Neutrophil (primary cell): ENCODE data around the gene B4GALNT1.

ENCODE experiments used
- H3K27ac ChIP-seq: fragments of 200-600 bp; sonication (generic); 2 replicates; pipeline ENCODE4 v1.5.1; 2016; ENCODE audit warnings: mild to moderate bottlenecking, moderate library complexity
- H3K27me3 ChIP-seq: fragments of 200-600 bp; sonication (generic); 2 replicates; pipeline ENCODE4 v1.6.0; 2016; ENCODE audit warnings: mild to moderate bottlenecking
- H3K36me3 ChIP-seq: fragments of 200-600 bp; sonication (generic); 2 replicates; pipeline ENCODE4 v1.5.1; 2017
- H3K4me1 ChIP-seq, 2 experiments: fragments of 200-600 bp in 1 of 2; sonication (generic) in 1 of 2; 1 replicate in 1 of 2; 2 replicates in 1 of 2; pipeline versions ENCODE4 v1.5.1 to v1.6.1; 2013 to 2016; ENCODE audit warnings: low read depth in 1 of 2, low read length in 1 of 2, mild to moderate bottlenecking in 1 of 2, moderate library complexity in 1 of 2; ENCODE audit not compliant: control insufficient read depth in 1 of 2, insufficient read depth in 1 of 2
- H3K4me3 ChIP-seq, 2 experiments: fragments of 200-600 bp in 1 of 2; sonication (generic) in 1 of 2; 1 replicate in 1 of 2; 2 replicates in 1 of 2; pipeline ENCODE4 v1.5.1; 2013 to 2016; ENCODE audit warnings: low read depth in 1 of 2, low read length in 1 of 2, mild to moderate bottlenecking in 1 of 2, moderate library complexity in 1 of 2
- H3K9me3 ChIP-seq: fragments of 200-600 bp; sonication (generic); 2 replicates; pipeline ENCODE4 v1.5.1; 2016
- TF ChIP-seq, protein P1 (sequence below): fragments of 200-600 bp; sonication (generic); IDR thresholded peaks from 2 replicates; pipeline ENCODE4 v1.5.1; 2016; ENCODE audit warnings: antibody characterized with exemption

B4GALNT1 gene

GRCh38 chr12:57600395-57600794 is 32.6 kb downstream of the B4GALNT1 start:
- Histone ChIP-seq H3K27ac (no peak overlapping the region), H3K4me3 (no peak overlapping the region), H3K36me3 (peaks cover 72% of the 10 kb centered on the region), H3K27me3 (peaks cover 21% of the 10 kb centered on the region), H3K9me3 (no peaks in the 10 kb centered on the region), H3K4me1 (peaks cover 0 to 9% of the 10 kb centered on the region in 2 experiments)
- TF ChIP-seq, protein P1, sequence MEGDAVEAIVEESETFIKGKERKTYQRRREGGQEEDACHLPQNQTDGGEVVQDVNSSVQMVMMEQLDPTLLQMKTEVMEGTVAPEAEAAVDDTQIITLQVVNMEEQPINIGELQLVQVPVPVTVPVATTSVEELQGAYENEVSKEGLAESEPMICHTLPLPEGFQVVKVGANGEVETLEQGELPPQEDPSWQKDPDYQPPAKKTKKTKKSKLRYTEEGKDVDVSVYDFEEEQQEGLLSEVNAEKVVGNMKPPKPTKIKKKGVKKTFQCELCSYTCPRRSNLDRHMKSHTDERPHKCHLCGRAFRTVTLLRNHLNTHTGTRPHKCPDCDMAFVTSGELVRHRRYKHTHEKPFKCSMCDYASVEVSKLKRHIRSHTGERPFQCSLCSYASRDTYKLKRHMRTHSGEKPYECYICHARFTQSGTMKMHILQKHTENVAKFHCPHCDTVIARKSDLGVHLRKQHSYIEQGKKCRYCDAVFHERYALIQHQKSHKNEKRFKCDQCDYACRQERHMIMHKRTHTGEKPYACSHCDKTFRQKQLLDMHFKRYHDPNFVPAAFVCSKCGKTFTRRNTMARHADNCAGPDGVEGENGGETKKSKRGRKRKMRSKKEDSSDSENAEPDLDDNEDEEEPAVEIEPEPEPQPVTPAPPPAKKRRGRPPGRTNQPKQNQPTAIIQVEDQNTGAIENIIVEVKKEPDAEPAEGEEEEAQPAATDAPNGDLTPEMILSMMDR: no peak

DNA sequence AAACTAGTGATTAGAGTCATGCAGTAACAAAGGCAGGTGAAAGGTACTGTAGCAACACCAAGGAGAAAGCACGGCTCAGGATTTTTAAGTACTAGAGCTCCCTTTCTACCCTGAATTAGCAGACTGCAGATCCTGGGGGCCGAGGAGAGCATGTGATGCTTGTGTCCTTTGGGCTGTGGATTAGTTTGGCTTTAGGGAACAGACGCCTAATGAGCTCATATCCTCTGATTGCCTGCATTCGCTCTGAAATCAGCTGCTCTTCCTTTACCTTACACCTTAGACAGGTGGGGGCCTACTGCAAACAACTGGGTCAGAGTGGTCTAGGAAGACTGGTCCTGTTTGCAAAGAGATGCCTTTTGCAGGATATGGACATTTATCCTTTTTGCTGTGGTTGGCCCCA is 39.8 kb downstream of the B4GALNT1 start:
- Histone ChIP-seq H3K36me3 (peaks cover 43% of the 10 kb centered on the region), H3K4me1 (peaks cover 14 to 16% of the 10 kb centered on the region in 2 experiments), H3K27ac (no peak overlapping the region), H3K4me3 (no peak overlapping the region), H3K27me3 (peaks cover 13% of the 10 kb centered on the region), H3K9me3 (no peaks in the 10 kb centered on the region)
- TF ChIP-seq, protein P1: no peak

GRCh38 chr12:57592551-57593165 is 40.3 kb downstream of the B4GALNT1 start:
- TF ChIP-seq, protein P1: no peak
- H3K4me1 ChIP-seq: peaks cover 14 to 16% of the 10 kb centered on the region in 2 experiments
- H3K36me3 ChIP-seq: peaks cover 38% of the 10 kb centered on the region
- no peak overlapping the region for H3K4me3 ChIP-seq
- peaks cover 18% of the 10 kb centered on the region for H3K27me3 ChIP-seq
- no peak overlapping the region for H3K27ac ChIP-seq
- H3K9me3 ChIP-seq: no peaks in the 10 kb centered on the region

GRCh38 chr12:57591782-57592325 is 41.1 kb downstream of the B4GALNT1 start:
- TF ChIP-seq, protein P1: no peak
- Histone ChIP-seq H3K4me3 (peak overlapping the region; percentile 76 to 91), H3K4me1 (peaks cover 14 to 16% of the 10 kb centered on the region in 2 experiments), H3K27me3 (peaks cover 26% of the 10 kb centered on the region), H3K9me3 (no peaks in the 10 kb centered on the region), H3K36me3 (peaks cover 30% of the 10 kb centered on the region), H3K27ac (peak overlapping the region; percentile 76)

GRCh38 chr12:57590864-57591781 is 41.9 kb downstream of the B4GALNT1 start, which contains the start of gene PIP4K2C:
PIP4K2C (plus strand) TSS chr12:57591192; CDS start chr12:57591290, 98 bp downstream.
- Histone ChIP-seq H3K27ac (peak within 1 kb of the TSS; percentile 76), H3K4me1 (peaks cover 14 to 16% of the 10 kb centered on the region in 2 experiments), H3K36me3 (peaks cover 22% of the 10 kb centered on the region), H3K27me3 (peaks cover 33% of the 10 kb centered on the region), H3K9me3 (no peaks in the 10 kb centered on the region), H3K4me3 (peak within 1 kb of the TSS; percentile 76 to 91)
- TF ChIP-seq, protein P1: no peak
